Prostate gland (tissue), 2 donors: Measurements from ENCODE around the gene ACTR1B.
"Not testable (repeated sequence)": the region's sequence is repeated elsewhere in the genome, so short reads cannot be mapped to it uniquely, and the experiment has no call there.

Experiments used
- CTCF ChIP-seq, 4 experiments: fragments of 200-600 bp in 2 of 4; fragments of 450-650 bp in 2 of 4; sonication (generic) in 2 of 4; IDR thresholded peaks; 1 replicate in 3 of 4; 2 replicates in 1 of 4; pipeline ENCODE4 v1.5.1; 2016 to 2019; ENCODE audit warnings: antibody characterized with exemption in 4 of 4, mild to moderate bottlenecking in 2 of 4, moderate library complexity in 2 of 4
- POLR2A ChIP-seq: fragments of 450-650 bp; IDR thresholded peaks from one replicate; pipeline ENCODE4 v1.6.1; 2016; ENCODE audit warnings: antibody characterized with exemption, mild to moderate bottlenecking
- POLR2AphosphoS5 ChIP-seq: sonication (generic); formaldehyde crosslinking; IDR thresholded peaks from one replicate; pipeline ENCODE4 v1.6.1; 2017; ENCODE audit warnings: antibody characterized with exemption

- not testable (repeated sequence) for TF ChIP-seq POLR2AphosphoS5; CTCF (IDR thresholded peaks at IDR 0.05); POLR2A
Measured at GRCh38 chr2:97622976-97623375, 40.9 kb downstream of the ACTR1B start.
